Fibroblast of skin of back (primary cell): ENCODE measurements around the gene NTSR1.
A peak's percentile ranks its signal among the peaks of the same experiment; 100 is the strongest.

Experiments
- DNase-seq: peaks from one replicate; pipeline ENCODE4 v3.0.0-alpha.2; 2013

Gene NTSR1

DNA sequence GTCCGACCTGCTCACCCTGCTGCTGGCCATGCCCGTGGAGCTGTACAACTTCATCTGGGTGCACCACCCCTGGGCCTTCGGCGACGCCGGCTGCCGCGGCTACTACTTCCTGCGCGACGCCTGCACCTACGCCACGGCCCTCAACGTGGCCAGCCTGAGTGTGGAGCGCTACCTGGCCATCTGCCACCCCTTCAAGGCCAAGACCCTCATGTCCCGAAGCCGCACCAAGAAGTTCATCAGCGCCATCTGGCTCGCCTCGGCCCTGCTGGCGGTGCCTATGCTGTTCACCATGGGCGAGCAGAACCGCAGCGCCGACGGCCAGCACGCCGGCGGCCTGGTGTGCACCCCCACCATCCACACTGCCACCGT is 885 bp downstream of the NTSR1 start:
- DNase-seq = no peak

DNA sequence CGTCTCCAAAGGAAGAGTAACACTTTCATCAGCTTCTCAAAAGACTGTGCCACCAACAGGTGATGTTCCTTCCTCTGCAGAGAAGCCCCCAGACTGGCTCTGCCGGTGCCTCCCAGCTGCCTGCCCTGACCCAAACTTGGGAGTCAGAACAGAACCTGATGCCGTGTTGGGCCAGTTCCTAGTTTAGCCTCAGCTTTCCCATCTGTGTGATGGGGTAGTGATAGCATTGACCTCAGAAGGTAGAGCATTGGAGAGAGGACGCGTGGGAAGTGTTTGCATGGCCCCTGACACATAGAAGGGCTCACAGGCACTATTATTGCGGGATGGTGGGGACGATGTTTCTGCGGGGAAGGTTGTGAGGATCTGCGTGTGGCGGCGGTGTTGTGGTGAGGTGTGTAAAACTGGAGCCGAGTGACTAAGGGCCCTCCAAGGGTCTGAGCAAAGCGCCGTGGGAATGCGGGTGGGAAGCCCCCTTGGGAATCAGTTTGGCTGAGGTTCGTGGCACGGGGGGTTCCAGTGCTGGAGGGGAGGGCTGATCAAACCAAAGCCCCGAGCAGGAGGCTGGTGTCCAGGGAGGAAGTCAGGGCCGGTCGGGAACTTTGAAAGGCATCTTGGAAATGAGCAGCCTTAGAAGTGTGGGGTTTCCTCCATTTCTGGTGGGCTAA is 1.7 kb downstream of the NTSR1 start:
- no peak for DNase-seq

DNA sequence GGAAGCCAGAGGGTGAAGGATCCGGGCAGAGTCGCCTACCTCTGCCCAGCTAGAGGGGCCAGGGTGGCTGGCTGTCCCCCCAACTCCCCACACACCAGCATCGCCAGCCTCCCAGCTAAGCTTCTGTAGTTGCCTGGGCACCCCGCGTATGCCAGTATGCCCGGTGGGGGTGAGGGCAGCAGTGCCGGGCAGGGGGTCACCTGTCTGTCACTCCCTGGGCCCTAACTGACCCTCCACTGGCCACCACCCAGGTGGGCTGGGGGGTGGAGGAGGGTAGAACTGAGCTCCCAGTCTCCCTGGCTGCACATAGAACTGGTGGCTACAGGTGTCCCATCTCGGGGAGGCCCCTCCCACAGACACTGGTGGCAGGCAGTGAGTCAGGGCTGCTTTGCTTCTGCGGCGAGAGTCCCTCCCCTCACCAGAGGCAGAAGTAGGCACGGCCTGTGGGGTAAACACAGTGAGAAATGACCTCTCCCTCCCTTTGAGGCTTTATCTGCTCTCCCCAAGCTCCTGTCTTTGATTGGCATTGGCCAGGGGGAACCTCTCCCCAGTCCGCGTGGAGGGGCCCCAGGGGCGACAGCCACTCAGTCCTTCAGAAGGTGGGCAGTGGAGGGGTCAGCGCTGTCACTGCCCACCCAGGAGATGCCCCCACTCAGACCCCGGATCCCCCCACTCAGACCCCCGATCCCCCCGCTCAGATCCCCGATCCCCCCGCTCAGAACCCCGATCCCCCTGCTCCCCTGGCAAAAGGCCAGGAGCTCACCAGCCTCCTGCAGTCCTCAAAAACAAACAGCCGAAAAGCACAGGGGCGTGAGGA is 2.5 kb downstream of the NTSR1 start:
- DNase-seq = no peak

DNA sequence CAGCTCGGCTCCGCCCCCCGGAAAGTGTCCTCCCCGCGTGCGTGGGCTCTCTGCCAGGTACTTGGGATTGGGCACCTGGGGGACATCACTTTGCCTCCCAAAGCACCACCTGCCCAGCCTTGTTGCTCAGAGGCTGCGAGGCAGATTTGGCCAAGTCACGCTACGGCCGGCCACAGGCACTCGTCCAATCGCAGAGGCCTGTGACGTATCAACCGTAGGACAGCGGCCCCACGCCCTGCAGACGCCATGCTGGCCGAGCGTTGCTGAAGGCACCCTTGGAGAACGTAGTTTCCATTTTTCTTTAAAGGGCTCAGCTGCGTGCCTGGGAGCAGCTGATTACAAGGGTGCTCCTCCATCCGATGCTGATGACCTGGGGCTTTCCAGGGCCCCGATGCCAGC is 3.1 kb downstream of the NTSR1 start:
- DNase-seq = no peak

DNA sequence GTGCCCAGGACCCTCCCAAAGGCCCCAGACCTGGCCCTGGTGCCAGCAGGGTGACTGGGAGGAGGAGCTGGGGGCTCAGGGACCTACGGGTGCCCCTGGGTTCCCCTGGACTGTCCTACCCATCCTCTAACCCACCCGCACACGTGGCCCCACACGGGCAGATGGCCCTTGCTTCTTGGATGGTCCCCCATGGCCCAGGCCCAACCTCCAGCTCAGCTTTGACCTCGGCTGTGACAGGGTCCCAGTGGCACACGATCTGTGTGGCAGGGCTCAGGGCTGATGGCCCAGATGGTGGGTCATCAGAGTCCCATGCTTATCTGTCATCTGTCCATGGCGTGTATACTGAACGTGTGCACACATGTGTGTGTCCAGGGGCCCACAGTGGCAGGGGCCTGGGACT is 4.0 kb downstream of the NTSR1 start:
- DNase-seq = no peak

DNA sequence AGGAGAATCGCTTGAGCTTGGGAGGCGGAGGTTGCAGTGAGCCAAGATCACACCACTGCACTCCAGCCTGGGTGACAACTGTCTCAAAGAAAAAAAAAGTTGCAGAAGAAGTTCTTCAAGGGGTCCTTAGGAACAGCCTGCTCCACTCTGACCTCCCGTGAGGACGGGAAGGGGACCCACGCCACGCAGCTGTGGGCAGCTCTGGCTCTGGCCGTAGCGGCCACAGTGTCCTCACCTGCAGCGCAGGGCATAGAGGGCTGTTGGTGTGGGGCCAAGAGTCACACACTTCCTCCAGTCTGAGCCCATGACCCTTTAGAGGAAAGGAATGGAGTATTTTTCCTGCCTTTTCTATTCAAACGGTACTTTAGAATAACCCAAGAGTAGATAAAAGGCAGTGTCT is 5.4 kb downstream of the NTSR1 start:
- DNase-seq = no peak

DNA sequence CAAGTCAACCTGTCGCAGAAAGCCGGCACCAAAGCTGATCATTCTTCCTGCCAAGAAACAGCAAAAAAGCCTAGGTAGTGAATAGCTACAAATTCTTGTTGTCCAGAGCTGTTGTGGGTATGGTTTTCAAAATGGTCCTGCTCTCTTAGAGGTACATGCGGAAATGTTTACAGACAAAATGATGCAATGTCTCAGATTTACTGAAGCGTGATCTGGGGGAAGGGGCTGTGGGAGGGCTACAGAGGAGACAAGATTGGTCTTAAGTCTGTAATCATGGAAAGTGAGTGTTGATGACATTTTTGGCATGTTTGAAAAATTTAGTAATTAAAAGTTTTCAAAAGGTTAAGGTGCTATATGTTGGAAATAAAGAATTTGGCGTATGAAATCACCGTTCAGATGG is 6.2 kb downstream of the NTSR1 start:
- DNase-seq = no peak

DNA sequence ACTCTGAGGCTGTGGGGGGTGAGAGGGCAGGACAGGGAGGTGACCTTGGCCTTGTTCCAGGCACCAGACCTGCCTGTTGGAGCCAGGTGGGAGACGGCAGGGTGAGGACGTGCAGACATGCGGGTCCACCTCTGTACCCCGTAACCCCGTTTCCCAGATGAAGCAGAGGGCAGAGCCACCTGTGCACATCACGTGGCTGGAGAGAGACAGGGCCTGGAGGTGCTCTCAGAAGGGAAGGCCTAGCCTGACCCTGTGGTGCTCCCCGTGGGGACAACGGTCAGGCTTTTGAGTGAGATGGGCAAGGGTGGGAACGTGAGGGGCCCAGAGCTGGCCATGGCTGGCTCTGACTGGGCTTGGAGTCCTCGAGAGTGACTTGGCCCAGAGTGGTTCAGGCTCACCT is 6.6 kb downstream of the NTSR1 start:
- no peak for DNase-seq

DNA sequence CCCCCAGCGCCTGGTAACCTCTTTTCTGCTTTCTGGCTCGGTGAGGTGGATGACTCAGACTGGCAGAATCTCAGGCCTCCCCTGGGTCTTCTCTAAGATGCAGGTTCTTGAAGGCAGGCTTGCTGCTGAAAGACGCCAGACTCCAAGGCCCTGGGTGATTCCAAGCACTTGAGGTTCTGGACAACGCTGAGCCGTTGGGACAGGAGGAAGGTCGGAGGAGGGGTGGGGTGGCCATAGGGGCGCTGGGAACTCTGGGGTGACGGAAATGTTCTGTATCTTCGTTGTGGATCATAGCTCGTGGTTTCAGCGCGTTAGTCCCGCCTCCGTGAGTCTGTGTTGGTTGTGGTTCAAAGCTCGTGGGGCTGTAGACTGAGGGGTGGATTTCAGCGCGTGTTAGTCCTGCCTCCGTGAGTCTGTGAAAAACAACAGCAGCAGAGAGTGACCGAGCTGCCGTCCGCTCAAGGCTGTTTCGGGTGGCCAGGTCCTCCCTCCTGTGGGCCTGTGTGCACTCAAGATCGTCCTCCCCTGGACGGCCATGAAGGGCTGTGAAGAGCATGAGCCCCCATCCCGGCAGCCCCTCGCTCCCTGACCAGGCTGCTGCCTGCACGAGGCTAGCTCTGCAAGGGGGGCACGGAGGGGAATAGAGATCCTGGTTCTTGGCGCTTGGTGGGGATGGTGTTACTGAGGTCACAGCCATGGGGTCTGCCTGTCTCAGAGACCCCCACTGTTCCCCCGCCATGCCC is 7.7 kb downstream of the NTSR1 start:
- DNase-seq = no peak

DNA sequence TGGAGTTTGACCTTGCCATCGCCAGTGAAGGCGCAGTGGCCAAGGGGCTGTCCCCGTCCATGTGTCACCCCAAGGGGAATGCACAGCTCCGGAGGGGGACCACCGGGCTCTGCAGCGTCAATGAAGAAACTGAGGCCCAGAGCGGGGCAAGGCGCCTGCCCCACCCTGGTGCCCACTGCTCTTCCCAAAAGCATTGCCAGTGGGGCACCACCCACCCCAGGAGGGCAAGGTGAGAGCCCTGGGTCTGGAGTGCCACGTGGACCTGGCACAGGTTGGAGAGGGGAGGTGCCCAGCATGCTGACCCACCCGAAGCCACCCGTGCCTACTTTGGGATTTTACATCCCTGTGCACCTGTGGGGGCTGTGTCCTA is 8.3 kb downstream of the NTSR1 start:
- DNase-seq = no peak

DNA sequence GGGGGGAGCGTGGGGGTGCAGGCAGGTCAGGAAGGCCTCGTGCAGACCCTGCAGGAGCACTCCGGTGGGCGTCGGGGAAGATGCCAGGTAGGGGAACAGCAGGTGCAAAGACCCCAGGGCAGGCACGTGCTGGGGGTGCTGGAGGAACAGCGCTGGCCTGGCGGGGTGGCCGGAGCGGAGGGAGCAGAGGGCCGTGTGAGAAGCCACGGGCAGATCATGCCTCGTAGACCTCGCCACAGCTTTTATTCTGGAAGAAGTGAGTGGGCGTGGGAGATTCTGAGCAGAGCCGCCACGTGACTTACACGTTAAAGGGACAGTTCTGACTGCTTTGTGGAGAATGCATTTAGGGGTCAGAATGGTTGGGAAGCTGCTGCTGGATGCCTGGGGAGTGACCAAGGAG is 9.3 kb downstream of the NTSR1 start:
- DNase-seq = no peak

DNA sequence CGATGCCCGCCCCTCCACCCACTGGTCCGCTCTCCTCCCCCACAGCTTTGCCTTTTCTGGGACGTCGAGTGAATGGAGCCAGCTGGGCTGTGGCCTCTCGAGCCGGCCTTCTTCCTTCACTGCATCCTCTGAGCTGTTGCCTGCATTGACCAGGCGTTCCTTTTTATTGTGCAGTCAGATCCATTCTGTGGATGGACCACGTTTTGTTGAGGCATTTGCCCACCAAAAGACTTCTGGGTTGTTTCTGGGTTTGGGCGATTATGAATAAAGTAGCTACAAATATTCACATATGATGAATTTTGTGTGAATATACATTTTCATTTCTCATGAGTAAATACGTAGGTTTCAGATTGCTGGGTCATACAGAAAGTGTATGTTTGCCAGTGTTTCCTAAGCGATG is 9.9 kb downstream of the NTSR1 start:
- no peak for DNase-seq

DNA sequence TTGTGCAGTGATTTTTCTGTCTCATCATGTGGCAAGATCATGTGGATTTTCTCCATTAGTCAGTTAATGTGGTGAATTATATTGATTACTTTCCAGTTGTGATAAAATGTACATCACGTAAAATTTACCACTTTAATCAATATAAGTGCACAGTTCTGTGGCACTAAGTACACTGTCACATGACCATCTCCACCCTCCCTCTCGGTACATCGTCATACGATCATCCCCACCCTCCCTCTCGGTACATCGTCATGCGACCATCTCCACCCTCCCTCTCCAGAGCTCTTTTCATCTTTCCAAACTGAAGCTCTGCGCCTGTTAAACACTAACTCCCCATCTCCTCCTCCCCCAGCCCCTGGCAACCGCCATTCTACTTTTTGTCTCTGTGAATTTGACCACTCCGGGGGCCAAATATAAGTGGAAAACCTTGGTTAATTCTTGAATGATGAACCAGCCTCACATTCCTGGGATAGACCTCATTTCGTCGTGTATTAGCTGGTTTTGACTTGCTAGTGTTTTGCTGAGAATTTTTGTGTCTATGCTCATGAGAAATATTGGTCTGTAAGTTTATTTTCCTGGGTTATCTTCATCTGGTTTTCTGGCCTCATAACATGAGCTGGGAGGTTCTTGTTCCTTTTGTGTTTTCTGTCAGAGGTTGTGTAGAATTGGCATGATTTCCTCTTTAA is 10.8 kb downstream of the NTSR1 start:
- DNase-seq = peak; percentile 77

DNA sequence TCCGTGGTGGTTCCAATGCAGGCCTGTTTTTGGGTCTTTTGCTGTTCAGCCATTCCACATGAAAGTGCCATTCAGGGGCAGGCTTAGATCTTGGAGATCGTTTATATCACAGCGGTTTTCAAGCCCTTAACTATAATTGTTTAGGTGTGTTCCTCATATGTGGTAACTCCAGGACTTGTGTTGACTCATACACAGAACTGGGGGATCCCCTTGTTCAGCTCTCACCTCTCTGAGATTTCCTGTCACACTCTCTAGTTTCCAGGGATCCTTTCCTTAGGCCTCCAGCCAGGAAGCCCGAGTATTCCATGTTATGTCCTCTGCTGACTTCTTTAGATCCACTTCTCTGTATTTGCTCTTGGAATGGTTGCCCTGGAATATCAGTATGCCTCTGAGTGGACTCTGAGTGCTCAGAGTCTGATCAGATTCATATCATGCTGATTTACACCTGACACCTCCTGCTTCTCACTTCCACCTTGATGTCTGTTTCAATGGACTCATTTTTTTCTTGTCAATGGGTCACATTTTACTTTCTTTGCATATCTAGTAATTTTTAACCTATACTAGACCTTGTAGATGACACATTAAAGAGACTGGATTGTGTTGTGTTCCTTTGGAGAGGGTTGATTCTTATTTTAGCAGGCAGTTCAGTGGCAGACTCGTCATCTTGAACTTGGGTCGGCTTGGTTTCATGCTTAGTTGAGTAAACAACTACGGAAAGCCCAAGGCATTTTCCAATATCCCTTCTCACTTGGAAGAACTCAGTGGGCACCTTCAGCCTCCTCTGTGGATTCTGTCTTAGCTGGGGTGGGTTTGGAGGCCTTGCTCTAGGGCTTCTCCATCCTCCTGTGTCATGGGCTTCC is 13.1 kb downstream of the NTSR1 start:
- DNase-seq = no peak

DNA sequence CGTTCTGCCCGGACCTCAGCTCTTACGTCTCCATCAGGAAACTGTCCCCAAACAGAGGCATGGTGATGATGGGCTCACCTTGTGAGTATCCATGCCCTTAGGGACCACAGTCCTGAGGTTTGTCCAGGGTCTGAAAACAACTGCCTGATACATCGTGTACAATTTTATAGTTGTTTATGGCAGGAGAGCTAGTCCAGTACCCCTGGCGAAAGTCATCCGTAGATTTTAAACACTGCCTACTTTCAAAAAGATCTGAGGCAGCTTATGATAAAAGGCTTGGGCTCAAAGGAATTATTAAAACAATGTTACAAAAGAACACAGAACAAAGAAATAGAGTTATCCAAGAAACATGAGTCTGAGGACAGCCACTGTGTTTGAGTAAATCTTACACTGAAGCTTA is 14.0 kb downstream of the NTSR1 start:
- DNase-seq = no peak

DNA sequence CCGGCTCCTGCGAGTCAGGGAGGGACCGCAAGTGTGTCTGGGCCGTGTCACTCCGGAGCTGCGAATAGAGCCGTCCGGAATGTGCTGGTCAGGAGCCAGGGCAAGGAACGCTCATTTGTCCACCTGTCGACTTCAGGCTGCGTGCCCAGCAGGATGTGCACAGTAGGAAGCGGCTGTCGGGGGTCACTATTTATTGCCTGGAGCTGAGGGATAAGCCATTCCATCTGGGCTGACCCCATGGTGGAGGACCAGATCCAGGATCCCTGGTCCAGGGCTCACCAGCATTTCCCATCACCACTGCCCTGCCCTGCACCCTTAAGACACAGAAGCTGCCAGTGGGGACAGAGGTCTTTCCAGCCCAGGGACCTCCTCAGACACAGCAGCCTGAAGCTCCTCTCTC is 14.7 kb downstream of the NTSR1 start:
- no peak for DNase-seq

DNA sequence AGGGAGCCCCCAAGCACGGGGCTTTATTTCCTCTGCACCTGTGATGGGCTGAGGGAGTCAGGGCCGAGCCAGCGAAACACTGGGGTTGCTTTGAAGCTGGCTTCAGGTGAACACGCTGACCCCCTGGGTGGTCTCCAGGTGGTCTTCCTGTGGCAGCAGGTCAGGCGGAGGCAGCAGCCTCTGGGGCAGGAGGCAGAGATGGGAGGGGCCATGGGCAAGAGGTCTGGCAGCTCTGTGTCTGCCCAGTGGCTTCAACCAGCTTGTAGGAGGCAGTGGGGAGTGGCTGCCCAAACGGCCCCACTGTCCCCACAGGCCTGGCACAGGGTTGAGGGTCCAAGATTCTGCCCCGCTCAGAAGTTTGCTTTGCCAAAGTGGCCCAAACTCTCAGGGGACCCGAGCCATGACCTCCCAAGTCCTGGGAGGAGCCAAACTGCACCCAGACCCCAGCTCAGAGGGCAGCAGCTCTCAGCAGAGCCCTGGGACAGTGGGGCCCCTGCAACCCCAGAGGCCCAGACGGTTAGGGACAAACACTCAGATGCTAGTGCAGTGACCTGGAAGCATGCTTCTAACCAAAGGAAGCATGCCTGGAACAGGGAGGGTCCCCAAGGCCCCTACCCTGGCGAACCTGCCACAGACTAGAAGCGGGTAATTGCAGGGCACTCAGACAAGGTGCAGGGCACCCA is 15.3 kb downstream of the NTSR1 start:
- no peak for DNase-seq

DNA sequence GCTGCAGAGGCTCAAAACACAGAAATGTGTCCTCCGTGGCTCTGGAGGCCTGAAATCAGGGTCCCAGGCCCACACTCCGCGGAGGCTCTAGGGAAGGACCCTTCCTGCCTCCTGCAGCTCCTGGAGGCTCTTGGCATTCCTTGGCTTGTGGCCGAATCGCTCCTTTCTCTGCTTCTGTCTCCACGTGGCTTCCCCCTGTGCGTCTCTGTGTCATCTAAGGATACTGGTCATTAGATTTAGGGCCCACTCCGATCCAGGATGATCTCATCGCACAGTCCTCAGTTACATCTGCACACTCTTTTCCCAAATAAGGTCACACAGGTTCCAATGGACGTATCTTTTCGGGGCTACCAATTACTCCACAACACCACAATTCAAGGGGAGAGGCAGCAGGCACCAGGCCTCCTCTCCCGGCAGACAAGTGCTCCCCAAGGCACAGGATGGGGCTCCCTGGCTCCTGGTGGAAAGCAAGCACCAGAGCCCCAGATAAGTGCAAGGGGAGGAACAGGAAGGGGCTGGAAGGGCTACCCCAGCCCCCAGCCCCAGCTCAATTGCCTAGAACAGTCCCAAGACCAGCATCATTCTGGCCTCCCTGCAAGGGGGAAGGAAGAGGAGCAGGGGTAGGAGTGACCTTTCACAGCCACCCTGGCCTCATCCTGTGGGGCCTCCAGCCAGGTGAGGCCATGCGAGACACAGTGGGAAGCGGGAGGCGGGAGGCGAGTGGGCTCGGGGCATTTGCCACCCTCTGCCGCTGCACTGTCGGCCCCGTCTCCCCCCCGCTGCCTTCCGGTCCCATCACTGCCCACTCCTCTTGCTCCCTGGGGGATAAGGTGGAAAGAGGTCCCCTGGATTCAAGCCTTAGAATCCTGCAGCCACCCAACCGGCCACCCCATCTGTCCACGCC is 16.3 kb downstream of the NTSR1 start:
- no peak for DNase-seq

DNA sequence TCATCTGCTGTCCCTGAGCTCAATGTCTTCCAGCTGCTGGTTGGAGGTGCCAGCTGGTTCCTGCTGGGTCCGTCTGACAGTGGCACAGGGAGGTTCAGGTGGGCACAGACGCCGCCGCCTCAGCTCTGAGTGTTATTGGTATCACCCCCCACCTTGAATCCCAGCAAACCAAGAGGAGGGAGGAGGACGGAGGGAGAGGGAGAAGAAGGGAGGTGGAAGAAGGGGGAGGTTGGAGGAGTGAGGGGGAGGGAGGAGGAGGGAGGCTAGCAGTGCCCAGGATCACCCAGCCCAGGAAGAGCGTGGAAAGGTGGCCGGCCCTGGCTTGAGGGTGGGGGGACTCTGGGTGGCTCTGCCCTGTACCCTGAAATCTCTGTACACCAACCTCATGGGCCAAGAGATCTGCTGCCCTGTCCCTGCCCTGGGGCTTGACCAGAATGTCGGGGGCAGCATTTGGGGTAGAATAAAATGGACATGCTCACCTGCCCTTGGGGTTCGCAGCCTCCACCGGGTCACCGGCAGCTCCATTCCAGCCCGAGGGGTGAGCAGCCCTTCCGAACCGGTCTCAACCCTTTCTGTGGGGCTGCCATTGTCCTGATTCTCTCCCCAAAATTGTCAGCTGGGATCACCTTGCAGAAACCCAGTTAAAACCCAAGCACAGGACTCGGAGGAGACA is 17.1 kb downstream of the NTSR1 start:
- DNase-seq = no peak

DNA sequence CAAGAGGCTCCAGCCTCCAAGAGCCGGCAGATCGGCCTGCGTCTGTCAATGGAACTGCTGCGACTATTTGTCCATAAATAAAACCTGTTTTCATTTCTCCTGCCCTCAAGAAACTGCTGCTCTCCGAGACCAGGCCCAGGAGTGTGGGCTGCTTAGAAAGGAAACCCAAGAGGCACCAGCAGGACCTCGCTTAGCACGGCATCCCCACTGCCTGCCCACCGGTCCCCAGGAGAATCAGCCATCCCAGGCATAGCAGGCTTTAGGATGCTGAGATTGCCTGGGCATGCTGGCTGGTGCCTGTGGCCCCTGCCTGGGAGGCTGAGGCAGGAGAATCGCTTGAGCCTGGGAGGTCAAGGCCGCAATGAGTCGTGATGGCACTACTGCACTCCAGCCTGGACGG is 17.6 kb downstream of the NTSR1 start:
- no peak for DNase-seq
